ENCODE results near the gene ATE1. TPM values are rescaled to one million over a fixed set of nuclear protein-coding genes. Genes with fewer than 3 reads are reported as not detected.
"Not testable (repeated sequence)": the region's sequence is repeated elsewhere in the genome, so short reads cannot be mapped to it uniquely, and the experiment has no call there.

ATE1 gene
- total and polyA plus RNA-seq, 12 donors, result 4.5 to 57.7 (median 42.5) TPM

DNA sequence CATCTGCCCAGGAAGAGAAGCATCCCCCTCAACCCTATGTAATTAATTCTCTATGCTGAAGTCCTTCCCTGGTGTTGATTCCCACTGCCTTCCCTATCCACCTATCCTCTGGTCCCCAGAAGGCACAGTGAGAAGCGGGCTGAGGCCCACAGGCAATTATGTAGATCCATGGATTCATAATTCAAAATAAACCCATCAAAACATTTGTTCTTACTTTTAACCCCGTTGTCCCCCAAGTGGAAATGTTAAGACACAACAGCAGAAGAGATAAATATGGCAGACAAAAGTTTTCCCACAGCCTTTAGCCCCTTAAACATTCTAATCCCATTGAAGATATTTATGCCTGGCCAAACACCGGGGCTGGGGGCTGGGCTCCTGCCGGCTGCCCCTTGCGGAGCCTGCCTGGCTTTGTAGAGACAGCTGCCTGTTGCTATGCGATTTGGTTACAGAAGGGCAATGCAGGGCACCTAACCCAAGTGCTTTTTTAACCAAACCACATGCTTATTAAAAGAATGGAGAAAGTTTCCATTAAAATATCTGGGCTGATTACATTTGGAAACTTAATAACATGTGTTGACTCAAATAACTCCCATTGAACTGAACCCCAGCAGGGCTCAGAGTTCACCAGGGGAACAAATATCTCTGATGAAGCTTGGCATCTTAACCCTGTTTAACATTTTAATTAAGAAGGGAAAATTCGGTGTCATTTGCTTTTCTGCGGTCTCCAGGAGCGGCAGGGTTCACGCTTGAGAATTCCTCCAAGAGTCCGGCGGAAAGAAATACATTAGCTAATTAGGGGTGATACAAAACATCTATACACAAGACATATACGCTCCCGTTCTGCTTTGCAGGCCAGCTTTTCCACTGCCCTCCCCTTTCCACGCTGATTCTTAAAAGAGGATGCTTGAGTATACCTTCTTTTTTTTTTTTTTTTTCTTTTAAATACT, 218.8 kb downstream of the ATE1 start:
- Histone ChIP-seq H3K4me1 (peaks cover 0 to 3% (median 0%) of the 10 kb centered on the region in 9 donors), H3K36me3 (no peaks in the 10 kb centered on the region), H3K27ac (peak overlapping the region in 4 of 10 donors; percentile 26 to 40 (median 36)), H3K9me3 (peaks cover 0 to 4% (median 0%) of the 10 kb centered on the region in 11 donors), H3K4me3 (peak overlapping the region in 1 of 10 donors; percentile 17), H3K27me3 (peaks cover 0 to 43% (median 8%) of the 10 kb centered on the region in 7 donors)
- intact Hi-C loops (cut with DNase I), result no loop called here
- TF ChIP-seq, protein P1, sequence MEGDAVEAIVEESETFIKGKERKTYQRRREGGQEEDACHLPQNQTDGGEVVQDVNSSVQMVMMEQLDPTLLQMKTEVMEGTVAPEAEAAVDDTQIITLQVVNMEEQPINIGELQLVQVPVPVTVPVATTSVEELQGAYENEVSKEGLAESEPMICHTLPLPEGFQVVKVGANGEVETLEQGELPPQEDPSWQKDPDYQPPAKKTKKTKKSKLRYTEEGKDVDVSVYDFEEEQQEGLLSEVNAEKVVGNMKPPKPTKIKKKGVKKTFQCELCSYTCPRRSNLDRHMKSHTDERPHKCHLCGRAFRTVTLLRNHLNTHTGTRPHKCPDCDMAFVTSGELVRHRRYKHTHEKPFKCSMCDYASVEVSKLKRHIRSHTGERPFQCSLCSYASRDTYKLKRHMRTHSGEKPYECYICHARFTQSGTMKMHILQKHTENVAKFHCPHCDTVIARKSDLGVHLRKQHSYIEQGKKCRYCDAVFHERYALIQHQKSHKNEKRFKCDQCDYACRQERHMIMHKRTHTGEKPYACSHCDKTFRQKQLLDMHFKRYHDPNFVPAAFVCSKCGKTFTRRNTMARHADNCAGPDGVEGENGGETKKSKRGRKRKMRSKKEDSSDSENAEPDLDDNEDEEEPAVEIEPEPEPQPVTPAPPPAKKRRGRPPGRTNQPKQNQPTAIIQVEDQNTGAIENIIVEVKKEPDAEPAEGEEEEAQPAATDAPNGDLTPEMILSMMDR (IDR thresholded peaks at IDR 0.05), result no peak
- DNase-seq (no peak), ATAC-seq (no peak)
- WGBS, 2 donors, result 55 to 63% methylated on average over 15 of the region's 15 CpGs

DNA sequence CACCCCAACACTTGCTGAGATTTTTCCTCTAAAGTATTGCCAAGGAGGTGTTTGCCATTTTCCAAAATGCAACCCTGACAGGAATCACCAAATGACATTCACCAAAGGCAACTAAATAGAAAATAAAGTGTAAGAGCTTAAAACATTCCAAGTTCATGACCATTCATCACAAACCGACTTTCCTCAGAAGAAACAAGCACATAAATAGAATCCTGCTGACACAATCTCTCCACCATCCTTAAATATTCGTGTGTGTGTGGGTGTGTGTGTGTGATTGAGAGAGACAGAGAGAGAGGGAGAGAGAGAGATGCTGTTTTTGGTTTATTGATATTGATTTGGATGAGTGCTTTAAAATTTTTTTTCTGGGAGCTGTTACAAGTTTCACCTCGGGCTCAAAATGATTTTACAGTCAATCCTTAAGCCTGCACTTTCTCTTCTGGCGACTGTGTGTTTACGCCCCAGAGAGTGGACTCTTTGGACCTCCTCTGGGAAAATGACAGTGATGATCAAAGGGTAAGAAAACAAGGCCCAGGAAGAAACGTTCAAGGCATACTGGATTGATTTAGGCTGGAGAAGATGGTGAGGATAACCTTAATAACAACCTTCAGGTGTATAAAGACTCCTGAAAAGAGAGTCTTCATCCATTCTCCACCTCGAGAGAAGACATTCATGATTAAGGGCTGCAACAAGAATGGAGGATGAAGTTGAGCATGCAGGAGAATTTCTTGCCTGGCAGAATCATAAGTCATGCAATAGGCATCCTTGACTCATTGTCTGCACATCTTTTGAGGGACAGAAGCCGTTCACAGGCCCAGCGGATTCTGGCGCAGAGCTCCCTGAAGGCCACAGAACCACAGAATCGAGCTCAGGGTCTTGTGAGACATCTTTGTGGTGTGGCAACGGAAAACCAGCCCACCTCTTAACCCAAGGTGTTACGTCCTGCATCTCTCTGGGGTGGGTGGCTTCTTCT, 225.2 kb downstream of the ATE1 start:
- Histone ChIP-seq H3K9me3 (peaks cover 0 to 10% (median 0%) of the 10 kb centered on the region in 11 donors), H3K27ac (no peak overlapping the region), H3K27me3 (peaks cover 0 to 23% (median 8%) of the 10 kb centered on the region in 7 donors), H3K4me3 (no peak overlapping the region), H3K36me3 (no peaks in the 10 kb centered on the region), H3K4me1 (no peaks in the 10 kb centered on the region)
- DNase-seq (no peak), ATAC-seq (no peak)
- TF ChIP-seq, protein P1 (IDR thresholded peaks at IDR 0.05), result no peak
- 68 to 69% methylated on average over 13 of the region's 13 CpGs for WGBS, 2 donors
- intact Hi-C loops (cut with DNase I), result no loop called here

DNA sequence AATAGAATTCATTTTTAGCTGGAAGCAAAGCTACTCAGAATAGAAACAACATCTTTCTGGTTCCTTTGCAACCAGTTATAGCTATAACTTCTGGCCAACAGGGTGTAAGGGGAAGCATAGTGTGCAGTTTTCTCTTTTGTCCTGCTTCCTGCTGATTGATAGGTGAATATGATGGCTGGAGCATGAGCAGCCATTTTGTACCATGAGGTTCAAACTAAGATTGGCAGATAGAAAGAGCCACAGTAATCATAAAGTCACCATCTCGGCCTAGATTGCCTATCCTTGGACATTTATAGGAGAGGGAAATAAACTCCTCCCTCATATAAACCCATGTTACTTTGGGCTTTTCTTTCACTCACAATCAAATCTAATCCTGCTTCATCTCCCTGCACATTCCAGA, 227.4 kb downstream of the ATE1 start:
- no peak overlapping the region for H3K27ac ChIP-seq
- WGBS, 2 donors, result 76 to 92% methylated on average over 1 of the region's 1 CpG
- H3K36me3 ChIP-seq, result no peaks in the 10 kb centered on the region
- ATAC-seq (no peak), DNase-seq (no peak)
- H3K9me3 ChIP-seq, result peaks cover 0 to 10% (median 0%) of the 10 kb centered on the region in 11 donors
- no peak overlapping the region for H3K4me3 ChIP-seq
- H3K27me3 ChIP-seq, result peaks cover 0 to 25% (median 6%) of the 10 kb centered on the region in 7 donors
- intact Hi-C loops (cut with DNase I), result no loop called here
- H3K4me1 ChIP-seq, result no peaks in the 10 kb centered on the region
- TF ChIP-seq, protein P1 (IDR thresholded peaks at IDR 0.05), result no peak

DNA sequence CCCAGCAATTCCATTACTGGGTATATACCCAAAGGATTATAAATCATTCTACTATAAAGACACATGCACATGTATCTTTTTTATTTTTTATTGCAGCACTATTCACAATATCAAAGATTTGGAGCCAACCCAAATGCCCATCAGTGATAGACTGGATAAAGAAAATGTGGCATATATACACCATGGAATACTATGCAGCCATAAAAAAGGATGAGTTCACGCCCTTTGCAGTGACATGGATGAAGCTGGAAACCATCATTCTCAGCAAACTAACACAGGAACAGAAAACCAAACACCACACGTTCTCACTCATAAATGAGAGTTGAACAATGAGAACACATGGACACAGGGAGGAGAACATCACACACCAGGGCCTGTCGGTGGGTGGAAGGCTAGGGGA, 228.1 kb downstream of the ATE1 start:
- peaks cover 0 to 32% (median 11%) of the 10 kb centered on the region in 7 donors for H3K27me3 ChIP-seq
- DNase-seq; H3K27ac ChIP-seq; ATAC-seq; H3K36me3 ChIP-seq; H3K4me3 ChIP-seq; H3K9me3 ChIP-seq; H3K4me1 ChIP-seq; intact Hi-C loops (cut with DNase I): not testable (repeated sequence)
- WGBS, 2 donors, result 89 to 100% methylated on average over 3 of the region's 3 CpGs

Measured in heart right ventricle (tissue), 16 donors.